GM23338 (cell line): Measurements from ENCODE around the gene SUN3. TPM values are rescaled to one million over a fixed set of nuclear protein-coding genes. Genes with fewer than 3 reads are reported as not detected.
A peak's percentile ranks its signal among the peaks of the same experiment; 100 is the strongest.

Source experiments
- ATAC-seq: fragments of 200-7000 bp; cut with Tn5 transposase; 3 replicates; pipeline ENCODE4 v1.9.1; 2020
- DNase-seq: peaks from one replicate; pipeline ENCODE4 v3.0.0-alpha.2; 2015; ENCODE audit warnings: low spot score
- H2AFZ ChIP-seq: fragments of 200-600 bp; sonication (generic); 2 replicates; pipeline ENCODE4 v1.8.0; 2016; ENCODE audit warnings: antibody characterized with exemption, mild to moderate bottlenecking, moderate library complexity
- H3F3A ChIP-seq: fragments of 200-600 bp; sonication (generic); replicated peaks from 2 replicates; pipeline ENCODE4 v1.8.0; 2017; ENCODE audit warnings: antibody characterized with exemption, mixed run types, low read depth
- H3K27ac ChIP-seq: fragments of 200-600 bp; sonication (generic); 2 replicates; pipeline ENCODE4 v1.6.1; 2016; ENCODE audit warnings: low read depth
- H3K27me3 ChIP-seq: fragments of 200-600 bp; sonication (generic); 2 replicates; pipeline ENCODE4 v1.8.0; 2016; ENCODE audit warnings: mild to moderate bottlenecking, mixed run types, moderate library complexity; ENCODE audit not compliant: insufficient read depth
- H3K36me3 ChIP-seq: fragments of 200-600 bp; sonication (generic); 2 replicates; pipeline ENCODE4 v1.8.0; 2016; ENCODE audit warnings: mild to moderate bottlenecking; ENCODE audit not compliant: insufficient read depth
- H3K4me1 ChIP-seq: fragments of 200-600 bp; sonication (generic); 2 replicates; pipeline ENCODE4 v1.8.0; 2016; ENCODE audit warnings: mild to moderate bottlenecking, moderate library complexity; ENCODE audit not compliant: insufficient read depth
- H3K4me2 ChIP-seq: fragments of 200-600 bp; sonication (generic); 2 replicates; pipeline ENCODE4 v1.7.1; 2017; ENCODE audit warnings: mixed run types
- H3K4me3 ChIP-seq: fragments of 200-600 bp; sonication (generic); 2 replicates; pipeline ENCODE4 v1.6.1; 2016; ENCODE audit warnings: mixed run types
- H3K79me2 ChIP-seq: fragments of 200-600 bp; sonication (generic); replicated peaks from 2 replicates; pipeline ENCODE4 v1.8.0; 2017; ENCODE audit warnings: mild to moderate bottlenecking; ENCODE audit not compliant: insufficient read depth
- H3K9me2 ChIP-seq: fragments of 200-600 bp; sonication (generic); 2 replicates; pipeline ENCODE4 v1.8.0; 2017; ENCODE audit not compliant: insufficient read depth
- H4K20me1 ChIP-seq: fragments of 200-600 bp; sonication (generic); replicated peaks from 2 replicates; pipeline ENCODE4 v1.8.0; 2017; ENCODE audit warnings: mild to moderate bottlenecking; ENCODE audit not compliant: insufficient read depth
- H3K27ac Mint-ChIP-seq: 2 replicates; pipeline ENCODE4 v1.8.0; 2020; ENCODE audit warnings: inconsistent platforms, mild to moderate bottlenecking, moderate library complexity, mixed read lengths
- H3K27me3 Mint-ChIP-seq: 3 replicates; pipeline ENCODE4 v1.8.0; 2022; ENCODE audit warnings: low read depth, mild to moderate bottlenecking, moderate library complexity, mixed read lengths, inconsistent platforms; ENCODE audit not compliant: insufficient read depth, poor library complexity
- H3K36me3 Mint-ChIP-seq: 3 replicates; pipeline ENCODE4 v1.8.0; 2021; ENCODE audit warnings: low read depth, mild to moderate bottlenecking, inconsistent platforms, moderate library complexity, mixed read lengths
- H3K4me1 Mint-ChIP-seq: 3 replicates; pipeline ENCODE4 v1.8.0; 2020; ENCODE audit warnings: mild to moderate bottlenecking, inconsistent platforms, mixed read lengths
- H3K4me3 Mint-ChIP-seq: 3 replicates; pipeline ENCODE4 v1.8.0; 2021; ENCODE audit warnings: moderate library complexity, mild to moderate bottlenecking, inconsistent platforms, mixed read lengths
- H3K9me3 Mint-ChIP-seq: 3 replicates; pipeline ENCODE4 v1.8.0; 2020; ENCODE audit warnings: moderate library complexity, mild to moderate bottlenecking, inconsistent platforms, mixed read lengths
- CREB1 ChIP-seq: fragments of 250-450 bp; sonication (Bioruptor Pico); IDR thresholded peaks from 2 replicates; pipeline ENCODE4 v1.5.0; 2020; ENCODE audit warnings: low read depth, mild to moderate bottlenecking, moderate library complexity
- CTCF ChIP-seq, 2 experiments: fragments of 200-600 bp in 1 of 2; sonication (generic) in 1 of 2; conservative IDR thresholded peaks; 2 replicates each; pipeline versions ENCODE4 v1.5.1 to v1.6.1; 2016 to 2017; ENCODE audit warnings: antibody characterized with exemption in 2 of 2, low read depth in 2 of 2, mild to moderate bottlenecking in 2 of 2, moderate library complexity in 1 of 2
- EZH2 ChIP-seq: fragments of 200-600 bp; sonication (generic); IDR thresholded peaks from one replicate; pipeline ENCODE4 v1.8.0; 2017; ENCODE audit warnings: antibody characterized with exemption, mild to moderate bottlenecking, low read depth; ENCODE audit not compliant: unreplicated experiment
- JUNB ChIP-seq: IDR thresholded peaks from one replicate; pipeline ENCODE4 v1.6.1; 2016; ENCODE audit warnings: antibody characterized with exemption; ENCODE audit not compliant: unreplicated experiment
- NANOG ChIP-seq: IDR thresholded peaks from 2 replicates; pipeline ENCODE4 v1.6.1; 2016; ENCODE audit warnings: antibody characterized with exemption, borderline replicate concordance
- POLR2AphosphoS5 ChIP-seq: IDR thresholded peaks from 2 replicates; pipeline ENCODE4 v1.6.1; 2016; ENCODE audit warnings: antibody characterized with exemption, low read depth
- STAT1 ChIP-seq: IDR thresholded peaks from one replicate; pipeline ENCODE4 v1.6.1; 2016; ENCODE audit warnings: antibody characterized with exemption; ENCODE audit not compliant: unreplicated experiment
- polyA plus RNA-seq: library from polyadenylated mRNA; unstranded; fragments of >200 nt; fragmentation: Nextera tagmentation; extraction: Ambion mirVana; gene quantifications from 2 replicates; pipeline ENCODE4 v1.2.1, GENCODE V29; 2016
- total RNA-seq: library from RNA; depleted of rRNA; stranded (reverse); fragments of >200 nt; shearing (Covaris generic); gene quantifications from 2 replicates; pipeline ENCODE4 v1.2.3, GENCODE V29; 2014
- TF ChIP-seq, protein P1 (sequence below): IDR thresholded peaks from 2 replicates; pipeline ENCODE4 v1.6.1; 2016; ENCODE audit warnings: antibody characterized with exemption
- TF ChIP-seq, protein P2 (sequence below): IDR thresholded peaks from one replicate; pipeline ENCODE4 v1.6.1; 2018; ENCODE audit warnings: antibody characterized with exemption; ENCODE audit not compliant: unreplicated experiment

Gene SUN3
- total and polyA plus RNA-seq, 2 experiments from 2014 or later = 0.52 TPM; not detected in 1

DNA sequence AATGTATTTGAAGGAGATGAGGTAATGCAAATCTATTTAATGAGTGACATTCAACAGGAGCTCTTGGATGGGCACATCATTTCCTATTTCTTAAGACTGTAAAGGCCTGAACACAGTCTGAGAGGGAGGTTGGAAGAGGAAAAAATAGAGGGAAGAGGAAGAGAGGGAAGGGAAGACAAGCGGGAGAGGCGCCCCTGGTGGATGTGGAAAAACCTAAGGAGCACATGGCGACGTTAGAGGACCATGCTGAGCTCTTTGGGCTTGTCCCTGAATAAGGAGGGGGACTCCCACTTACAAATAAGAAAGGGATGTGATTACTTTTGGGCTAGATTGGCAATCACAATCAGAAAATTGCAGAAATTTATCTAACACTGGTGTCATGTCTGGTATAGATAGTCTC is 19.6 kb downstream of the SUN3 start:
- H3K36me3 Mint-ChIP-seq = no peaks in the 10 kb centered on the region
- no peak overlapping the region for H3K4me3 Mint-ChIP-seq
- Histone ChIP-seq H3K79me2 (no peaks in the 10 kb centered on the region), H3K27ac (no peak overlapping the region), H3K9me2 (peaks cover 11% of the 10 kb centered on the region; the same call in 1 of the 2 replicates), H3K4me1 (no peaks in the 10 kb centered on the region), H3K36me3 (no peaks in the 10 kb centered on the region), H3K4me3 (no peak overlapping the region), H4K20me1 (no peaks in the 10 kb centered on the region), H3K4me2 (no peak overlapping the region), H3F3A (no peaks in the 10 kb centered on the region), H3K27me3 (no peaks in the 10 kb centered on the region), H2AFZ (0 out of 2 replicates have a peak overlapping the region, but pooled peaks have one; percentile 48)
- TF ChIP-seq CTCF (conservative IDR thresholded peaks at IDR 0.05; ENCODE audit: low read depth in 2 of 2) (peak; percentile 35 to 45), CREB1 (CRISPR knock-in tag) (no peak), POLR2AphosphoS5 (no peak), NANOG (no peak), STAT1 (no peak), EZH2 (no peak)
- TF ChIP-seq, protein P1, sequence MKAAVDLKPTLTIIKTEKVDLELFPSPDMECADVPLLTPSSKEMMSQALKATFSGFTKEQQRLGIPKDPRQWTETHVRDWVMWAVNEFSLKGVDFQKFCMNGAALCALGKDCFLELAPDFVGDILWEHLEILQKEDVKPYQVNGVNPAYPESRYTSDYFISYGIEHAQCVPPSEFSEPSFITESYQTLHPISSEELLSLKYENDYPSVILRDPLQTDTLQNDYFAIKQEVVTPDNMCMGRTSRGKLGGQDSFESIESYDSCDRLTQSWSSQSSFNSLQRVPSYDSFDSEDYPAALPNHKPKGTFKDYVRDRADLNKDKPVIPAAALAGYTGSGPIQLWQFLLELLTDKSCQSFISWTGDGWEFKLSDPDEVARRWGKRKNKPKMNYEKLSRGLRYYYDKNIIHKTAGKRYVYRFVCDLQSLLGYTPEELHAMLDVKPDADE = no peak
- peaks cover 7% of the 10 kb centered on the region for H3K4me1 Mint-ChIP-seq
- peak; percentile 49 for ATAC-seq
- H3K27me3 Mint-ChIP-seq = peaks cover 2% of the 10 kb centered on the region
- H3K27ac Mint-ChIP-seq = no peak overlapping the region
- H3K9me3 Mint-ChIP-seq = no peaks in the 10 kb centered on the region
- peak; percentile 27 for DNase-seq

- ATAC-seq (no peak), DNase-seq (no peak)
- H3K4me3 Mint-ChIP-seq = no peak overlapping the region
- Histone ChIP-seq H2AFZ (no peak overlapping the region; the same call in 1 of the 2 replicates), H3K79me2 (no peaks in the 10 kb centered on the region), H3K9me2 (peaks cover 11% of the 10 kb centered on the region; the same call in 1 of the 2 replicates), H3K27ac (no peak overlapping the region), H3K4me1 (no peaks in the 10 kb centered on the region), H3F3A (no peaks in the 10 kb centered on the region), H3K4me2 (no peak overlapping the region), H3K27me3 (no peaks in the 10 kb centered on the region), H3K4me3 (no peak overlapping the region), H4K20me1 (no peaks in the 10 kb centered on the region), H3K36me3 (no peaks in the 10 kb centered on the region)
- H3K4me1 Mint-ChIP-seq = peaks cover 7% of the 10 kb centered on the region
- H3K9me3 Mint-ChIP-seq = peaks cover 6% of the 10 kb centered on the region; the same call in 1 of the 3 replicates
- peaks cover 2% of the 10 kb centered on the region for H3K27me3 Mint-ChIP-seq
- TF ChIP-seq CREB1 (CRISPR knock-in tag) = no peak
- TF ChIP-seq, protein P2, sequence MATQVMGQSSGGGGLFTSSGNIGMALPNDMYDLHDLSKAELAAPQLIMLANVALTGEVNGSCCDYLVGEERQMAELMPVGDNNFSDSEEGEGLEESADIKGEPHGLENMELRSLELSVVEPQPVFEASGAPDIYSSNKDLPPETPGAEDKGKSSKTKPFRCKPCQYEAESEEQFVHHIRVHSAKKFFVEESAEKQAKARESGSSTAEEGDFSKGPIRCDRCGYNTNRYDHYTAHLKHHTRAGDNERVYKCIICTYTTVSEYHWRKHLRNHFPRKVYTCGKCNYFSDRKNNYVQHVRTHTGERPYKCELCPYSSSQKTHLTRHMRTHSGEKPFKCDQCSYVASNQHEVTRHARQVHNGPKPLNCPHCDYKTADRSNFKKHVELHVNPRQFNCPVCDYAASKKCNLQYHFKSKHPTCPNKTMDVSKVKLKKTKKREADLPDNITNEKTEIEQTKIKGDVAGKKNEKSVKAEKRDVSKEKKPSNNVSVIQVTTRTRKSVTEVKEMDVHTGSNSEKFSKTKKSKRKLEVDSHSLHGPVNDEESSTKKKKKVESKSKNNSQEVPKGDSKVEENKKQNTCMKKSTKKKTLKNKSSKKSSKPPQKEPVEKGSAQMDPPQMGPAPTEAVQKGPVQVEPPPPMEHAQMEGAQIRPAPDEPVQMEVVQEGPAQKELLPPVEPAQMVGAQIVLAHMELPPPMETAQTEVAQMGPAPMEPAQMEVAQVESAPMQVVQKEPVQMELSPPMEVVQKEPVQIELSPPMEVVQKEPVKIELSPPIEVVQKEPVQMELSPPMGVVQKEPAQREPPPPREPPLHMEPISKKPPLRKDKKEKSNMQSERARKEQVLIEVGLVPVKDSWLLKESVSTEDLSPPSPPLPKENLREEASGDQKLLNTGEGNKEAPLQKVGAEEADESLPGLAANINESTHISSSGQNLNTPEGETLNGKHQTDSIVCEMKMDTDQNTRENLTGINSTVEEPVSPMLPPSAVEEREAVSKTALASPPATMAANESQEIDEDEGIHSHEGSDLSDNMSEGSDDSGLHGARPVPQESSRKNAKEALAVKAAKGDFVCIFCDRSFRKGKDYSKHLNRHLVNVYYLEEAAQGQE = no peak
- no peak for TF ChIP-seq JUNB
- TF ChIP-seq NANOG = no peak
- TF ChIP-seq STAT1 = no peak
- no peak for TF ChIP-seq POLR2AphosphoS5
- TF ChIP-seq, protein P1 = no peak
- TF ChIP-seq CTCF (conservative IDR thresholded peaks at IDR 0.05; ENCODE audit: low read depth in 2 of 2) = no peak
- no peak overlapping the region for H3K27ac Mint-ChIP-seq
- H3K36me3 Mint-ChIP-seq = no peaks in the 10 kb centered on the region; the same call in 2 of the 3 replicates
These were observed 22.0 kb downstream of the SUN3 start for GRCh38 chr7:48006866-48007265.
